ENCODE measurements around the gene ANKS1B. TPM values are rescaled to one million over a fixed set of nuclear protein-coding genes. Genes with fewer than 3 reads are reported as not detected.
"Not testable (repeated sequence)": the region's sequence is repeated elsewhere in the genome, so short reads cannot be mapped to it uniquely, and the experiment has no call there.

The ANKS1B gene
- total RNA-seq, 2 experiments from 2014 or later: not detected

GRCh38 chr12:98985156-98985555 is 999.6 kb downstream of the ANKS1B start:
- Mint-ChIP-seq H3K4me3 (no peak overlapping the region), H3K27ac (no peak overlapping the region), H3K36me3 (no peaks in the 10 kb centered on the region), H3K27me3 (no peaks in the 10 kb centered on the region), H3K4me1 (no peaks in the 10 kb centered on the region), H3K9me3 (peaks cover 6% of the 10 kb centered on the region)
- DNase-seq: no peak

- no peaks in the 10 kb centered on the region for H3K4me1 Mint-ChIP-seq
- no peak for DNase-seq
- H3K4me3 Mint-ChIP-seq: no peak overlapping the region
- no peaks in the 10 kb centered on the region for H3K36me3 Mint-ChIP-seq
- no peak overlapping the region for H3K27ac Mint-ChIP-seq
- peaks cover 6% of the 10 kb centered on the region for H3K9me3 Mint-ChIP-seq
- no peaks in the 10 kb centered on the region for H3K27me3 Mint-ChIP-seq
Observed at GRCh38 chr12:98983647-98984046, 1001.1 kb downstream of the ANKS1B start.

GRCh38 chr12:98980508-98980907 is 1004.2 kb downstream of the ANKS1B start:
- H3K36me3 Mint-ChIP-seq: no peaks in the 10 kb centered on the region
- no peaks in the 10 kb centered on the region for H3K4me1 Mint-ChIP-seq
- H3K27me3 Mint-ChIP-seq: no peaks in the 10 kb centered on the region
- no peak overlapping the region for H3K4me3 Mint-ChIP-seq
- no peaks in the 10 kb centered on the region for H3K9me3 Mint-ChIP-seq
- no peak overlapping the region for H3K27ac Mint-ChIP-seq
- DNase-seq: no peak

- H3K4me3 Mint-ChIP-seq: no peak overlapping the region
- no peaks in the 10 kb centered on the region for H3K4me1 Mint-ChIP-seq
- no peaks in the 10 kb centered on the region for H3K36me3 Mint-ChIP-seq
- DNase-seq: no peak
- H3K27me3 Mint-ChIP-seq: no peaks in the 10 kb centered on the region
- no peak overlapping the region for H3K27ac Mint-ChIP-seq
- no peaks in the 10 kb centered on the region for H3K9me3 Mint-ChIP-seq
Observed at GRCh38 chr12:98977186-98977585, 1007.5 kb downstream of the ANKS1B start.

- Mint-ChIP-seq H3K27ac (no peak overlapping the region), H3K9me3 (no peaks in the 10 kb centered on the region), H3K4me3 (no peak overlapping the region), H3K4me1 (no peaks in the 10 kb centered on the region), H3K27me3 (no peaks in the 10 kb centered on the region), H3K36me3 (no peaks in the 10 kb centered on the region)
- no peak for DNase-seq
Observed at GRCh38 chr12:98974767-98975381, 1009.9 kb downstream of the ANKS1B start.

GRCh38 chr12:98973395-98973794 is 1011.3 kb downstream of the ANKS1B start:
- Mint-ChIP-seq H3K4me3 (no peak overlapping the region), H3K27me3 (no peaks in the 10 kb centered on the region), H3K36me3 (no peaks in the 10 kb centered on the region), H3K27ac (no peak overlapping the region), H3K4me1 (no peaks in the 10 kb centered on the region), H3K9me3 (no peaks in the 10 kb centered on the region)
- no peak for DNase-seq

- no peak overlapping the region for H3K27ac Mint-ChIP-seq
- no peaks in the 10 kb centered on the region for H3K36me3 Mint-ChIP-seq
Observed at GRCh38 chr12:98970950-98971349, 1013.8 kb downstream of the ANKS1B start.

GRCh38 chr12:98970210-98970609 is 1014.5 kb downstream of the ANKS1B start:
- H3K4me3 Mint-ChIP-seq: no peak overlapping the region
- no peaks in the 10 kb centered on the region for H3K36me3 Mint-ChIP-seq
- no peaks in the 10 kb centered on the region for H3K27me3 Mint-ChIP-seq
- DNase-seq: no peak
- H3K27ac Mint-ChIP-seq: no peak overlapping the region
- no peaks in the 10 kb centered on the region for H3K4me1 Mint-ChIP-seq
- H3K9me3 Mint-ChIP-seq: no peaks in the 10 kb centered on the region

More at GRCh38 chr12:98970950-98971349, 1013.8 kb downstream of the ANKS1B start:
- no peak overlapping the region for H3K4me3 Mint-ChIP-seq
- no peak for DNase-seq
- no peaks in the 10 kb centered on the region for H3K9me3 Mint-ChIP-seq
- no peaks in the 10 kb centered on the region for H3K27me3 Mint-ChIP-seq
- H3K4me1 Mint-ChIP-seq: no peaks in the 10 kb centered on the region

GRCh38 chr12:98968896-98969295 is 1015.8 kb downstream of the ANKS1B start:
- no peaks in the 10 kb centered on the region for H3K4me1 Mint-ChIP-seq
- H3K36me3 Mint-ChIP-seq: no peaks in the 10 kb centered on the region
- no peaks in the 10 kb centered on the region for H3K9me3 Mint-ChIP-seq
- no peak overlapping the region for H3K4me3 Mint-ChIP-seq
- no peak for DNase-seq
- H3K27ac Mint-ChIP-seq: no peak overlapping the region
- no peaks in the 10 kb centered on the region for H3K27me3 Mint-ChIP-seq

- H3K27me3 Mint-ChIP-seq, H3K4me3 Mint-ChIP-seq, H3K4me1 Mint-ChIP-seq, H3K27ac Mint-ChIP-seq, H3K9me3 Mint-ChIP-seq, DNase-seq, H3K36me3 Mint-ChIP-seq: not testable (repeated sequence)
Observed at GRCh38 chr12:98957135-98957534, 1027.6 kb downstream of the ANKS1B start.

- Mint-ChIP-seq H3K27me3 (no peaks in the 10 kb centered on the region), H3K36me3 (no peaks in the 10 kb centered on the region), H3K4me1 (no peaks in the 10 kb centered on the region), H3K9me3 (no peaks in the 10 kb centered on the region), H3K4me3 (no peak overlapping the region), H3K27ac (no peak overlapping the region)
- no peak for DNase-seq
Observed at GRCh38 chr12:98955284-98955683, 1029.5 kb downstream of the ANKS1B start.

GRCh38 chr12:98954506-98954905 is 1030.2 kb downstream of the ANKS1B start:
- H3K36me3 Mint-ChIP-seq: no peaks in the 10 kb centered on the region
- no peaks in the 10 kb centered on the region for H3K27me3 Mint-ChIP-seq
- H3K9me3 Mint-ChIP-seq: no peaks in the 10 kb centered on the region
- H3K4me1 Mint-ChIP-seq: no peaks in the 10 kb centered on the region
- no peak overlapping the region for H3K27ac Mint-ChIP-seq
- no peak overlapping the region for H3K4me3 Mint-ChIP-seq
- no peak for DNase-seq

- Mint-ChIP-seq H3K36me3 (no peaks in the 10 kb centered on the region), H3K4me1 (no peaks in the 10 kb centered on the region), H3K9me3 (no peaks in the 10 kb centered on the region), H3K27ac (no peak overlapping the region), H3K27me3 (no peaks in the 10 kb centered on the region), H3K4me3 (no peak overlapping the region)
- DNase-seq: no peak
Observed at GRCh38 chr12:98951406-98951805, 1033.3 kb downstream of the ANKS1B start.

- Mint-ChIP-seq H3K9me3 (no peaks in the 10 kb centered on the region), H3K4me1 (no peaks in the 10 kb centered on the region), H3K27ac (no peak overlapping the region), H3K27me3 (no peaks in the 10 kb centered on the region), H3K4me3 (no peak overlapping the region), H3K36me3 (no peaks in the 10 kb centered on the region)
- no peak for DNase-seq
Observed at GRCh38 chr12:98948343-98948949, 1036.3 kb downstream of the ANKS1B start.

- DNase-seq: no peak
- H3K4me1 Mint-ChIP-seq: no peaks in the 10 kb centered on the region
- H3K27me3 Mint-ChIP-seq: no peaks in the 10 kb centered on the region
- no peak overlapping the region for H3K27ac Mint-ChIP-seq
- H3K9me3 Mint-ChIP-seq: no peaks in the 10 kb centered on the region
- no peaks in the 10 kb centered on the region for H3K36me3 Mint-ChIP-seq
- H3K4me3 Mint-ChIP-seq: no peak overlapping the region
Observed at GRCh38 chr12:98945864-98946263, 1038.9 kb downstream of the ANKS1B start.

- H3K4me3 Mint-ChIP-seq: no peak overlapping the region
- H3K4me1 Mint-ChIP-seq: no peaks in the 10 kb centered on the region
- H3K27me3 Mint-ChIP-seq: peaks cover 14% of the 10 kb centered on the region
- H3K27ac Mint-ChIP-seq: no peak overlapping the region
- peaks cover 2% of the 10 kb centered on the region for H3K9me3 Mint-ChIP-seq
- no peak for DNase-seq
- H3K36me3 Mint-ChIP-seq: no peaks in the 10 kb centered on the region
Observed at GRCh38 chr12:98939926-98940325, 1044.8 kb downstream of the ANKS1B start.
